Immature natural killer cell (primary cell): ENCODE results near the gene PPIP5K1. TPM values are rescaled to one million over a fixed set of nuclear protein-coding genes. Genes with fewer than 3 reads are reported as not detected.
A peak's percentile ranks its signal among the peaks of the same experiment; 100 is the strongest.

Experiments
- DNase-seq, 3 donors: peaks; one replicate each; pipeline ENCODE4 v3.0.0; 2022; ENCODE audit warnings: mixed read lengths in 1 of 3
- H3K27ac Mint-ChIP-seq, 6 donors: one replicate each; pipeline ENCODE4 v1.8.0; 2020; ENCODE audit warnings: mixed read lengths in 6 of 6, mild to moderate bottlenecking in 5 of 6, inconsistent platforms in 4 of 6, moderate library complexity in 3 of 6
- H3K27me3 Mint-ChIP-seq, 3 donors: one replicate each; pipeline ENCODE4 v1.8.0; 2020 to 2021; ENCODE audit warnings: low read depth in 3 of 3, mild to moderate bottlenecking in 3 of 3, mixed read lengths in 3 of 3, moderate library complexity in 3 of 3, inconsistent platforms in 1 of 3
- H3K36me3 Mint-ChIP-seq, 3 donors: one replicate each; pipeline ENCODE4 v1.8.0; 2020; ENCODE audit warnings: mixed read lengths in 3 of 3, inconsistent platforms in 2 of 3, mild to moderate bottlenecking in 2 of 3
- H3K4me1 Mint-ChIP-seq, 2 donors: one replicate each; pipeline ENCODE4 v1.8.0; 2020; ENCODE audit warnings: inconsistent platforms in 2 of 2, mild to moderate bottlenecking in 2 of 2, mixed read lengths in 2 of 2, moderate library complexity in 1 of 2
- H3K4me3 Mint-ChIP-seq, 5 donors: one replicate each; pipeline ENCODE4 v1.8.0; 2020; ENCODE audit warnings: mild to moderate bottlenecking in 5 of 5, mixed read lengths in 5 of 5, inconsistent platforms in 3 of 5, moderate library complexity in 3 of 5
- H3K9me3 Mint-ChIP-seq, 6 donors: one replicate each; pipeline ENCODE4 v1.8.0; 2020; ENCODE audit warnings: mild to moderate bottlenecking in 6 of 6, mixed read lengths in 6 of 6, inconsistent platforms in 4 of 6, moderate library complexity in 3 of 6
- polyA plus RNA-seq, 3 donors: library from polyadenylated mRNA; unstranded; fragments of 300-500 nt; fragmentation: Illumina TruSeq; gene quantifications; one replicate each; pipeline ENCODE4 v1.2.3, GENCODE V29; 2021

PPIP5K1 gene
- polyA plus RNA-seq, 3 donors from 2014 or later: 4.9 to 7.5 (median 7.1) TPM

DNA sequence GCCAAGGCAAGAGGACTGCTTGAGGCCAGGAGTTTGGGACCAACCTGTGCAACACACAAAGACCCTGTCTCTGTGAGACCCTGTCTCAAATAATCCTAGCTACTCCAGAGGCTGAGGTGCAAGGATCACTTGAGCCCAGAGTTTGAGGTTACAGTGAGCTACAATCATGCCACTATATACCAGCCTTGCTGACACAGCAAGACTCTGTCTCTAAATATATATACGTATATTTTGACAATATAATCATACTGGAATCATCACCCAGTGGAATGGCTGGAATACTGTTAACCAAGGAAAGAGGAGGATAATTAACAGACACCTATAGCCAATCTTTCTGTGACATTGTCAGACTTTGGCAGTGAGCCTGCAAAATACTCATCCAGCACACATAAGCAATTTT, 81.6 kb downstream of the PPIP5K1 start:
- Mint-ChIP-seq H3K27ac (peak overlapping the region in 1 of 6 donors; percentile 26), H3K36me3 (no peaks in the 10 kb centered on the region), H3K4me1 (peaks cover 18 to 20% of the 10 kb centered on the region in 2 donors), H3K4me3 (no peak overlapping the region), H3K27me3 (peaks cover 15 to 17% (median 15%) of the 10 kb centered on the region in 3 donors), H3K9me3 (no peaks in the 10 kb centered on the region)
- DNase-seq: no peak

- Mint-ChIP-seq H3K9me3 (no peaks in the 10 kb centered on the region), H3K27me3 (peaks cover 5 to 7% (median 6%) of the 10 kb centered on the region in 3 donors), H3K27ac (no peak overlapping the region), H3K36me3 (no peaks in the 10 kb centered on the region), H3K4me3 (no peak overlapping the region), H3K4me1 (peaks cover 10 to 11% of the 10 kb centered on the region in 2 donors)
- DNase-seq: no peak
Observed at GRCh38 chr15:43505738-43506137, 84.3 kb downstream of the PPIP5K1 start.

- Mint-ChIP-seq H3K9me3 (peaks cover 0 to 2% (median 0%) of the 10 kb centered on the region in 6 donors), H3K4me1 (no peaks in the 10 kb centered on the region), H3K27me3 (peaks cover 0 to 3% (median 3%) of the 10 kb centered on the region in 3 donors), H3K36me3 (no peaks in the 10 kb centered on the region), H3K27ac (no peak overlapping the region), H3K4me3 (no peak overlapping the region)
- DNase-seq: no peak
Observed at GRCh38 chr15:43499635-43500034, 90.4 kb downstream of the PPIP5K1 start.

- no peak for DNase-seq
- H3K9me3 Mint-ChIP-seq: peaks cover 0 to 2% (median 0%) of the 10 kb centered on the region in 6 donors
- no peak overlapping the region for H3K4me3 Mint-ChIP-seq
- peaks cover 0 to 3% (median 3%) of the 10 kb centered on the region in 3 donors for H3K27me3 Mint-ChIP-seq
- H3K27ac Mint-ChIP-seq: no peak overlapping the region
- H3K36me3 Mint-ChIP-seq: no peaks in the 10 kb centered on the region
- peaks cover 0 to under 1% of the 10 kb centered on the region in 2 donors for H3K4me1 Mint-ChIP-seq
Observed at GRCh38 chr15:43498990-43499389, 91.0 kb downstream of the PPIP5K1 start.

- Mint-ChIP-seq H3K4me1 (peaks cover 23 to 32% of the 10 kb centered on the region in 2 donors), H3K36me3 (no peaks in the 10 kb centered on the region), H3K27me3 (peaks cover 6 to 7% (median 6%) of the 10 kb centered on the region in 3 donors), H3K27ac (peak overlapping the region; percentile 91 to 95 (median 94)), H3K9me3 (no peaks in the 10 kb centered on the region), H3K4me3 (peak overlapping the region; percentile 91 to 99 (median 93))
- DNase-seq: no peak
Observed at GRCh38 chr15:43493703-43494472, 96.1 kb downstream of the PPIP5K1 start.

- H3K27me3 Mint-ChIP-seq: peaks cover 6 to 7% (median 6%) of the 10 kb centered on the region in 3 donors
- H3K4me1 Mint-ChIP-seq: peaks cover 24 to 38% of the 10 kb centered on the region in 2 donors
Observed at GRCh38 chr15:43492673-43493601, 97.1 kb downstream of the PPIP5K1 start, which contains the start of gene TP53BP1. Gene TP53BP1, minus strand, starts transcription at chr15:43493156. Its CDS starts 113 bp downstream, at chr15:43493043.

GRCh38 chr15:43492266-43492665, 97.7 kb downstream of the PPIP5K1 start:
- no peak for DNase-seq
- no peaks in the 10 kb centered on the region for H3K9me3 Mint-ChIP-seq
- H3K4me3 Mint-ChIP-seq: peak overlapping the region; percentile 91 to 99 (median 93)

More at GRCh38 chr15:43492673-43493601, 97.1 kb downstream of the PPIP5K1 start, which contains the start of gene TP53BP1:
- H3K4me3 Mint-ChIP-seq: peak within 1 kb of the TSS; percentile 91 to 99 (median 93)
- H3K36me3 Mint-ChIP-seq: peaks cover 0 to 4% (median 0%) of the 10 kb centered on the region in 3 donors
- H3K27ac Mint-ChIP-seq: peak within 1 kb of the TSS; percentile 91 to 95 (median 94)
- no peaks in the 10 kb centered on the region for H3K9me3 Mint-ChIP-seq
- peak; percentile 92 to 94 (median 93) for DNase-seq

GRCh38 chr15:43489191-43489590, 100.8 kb downstream of the PPIP5K1 start:
- H3K4me1 Mint-ChIP-seq: peaks cover 24 to 38% of the 10 kb centered on the region in 2 donors
- DNase-seq: no peak
- no peak overlapping the region for H3K4me3 Mint-ChIP-seq
- H3K27me3 Mint-ChIP-seq: peaks cover 4 to 6% (median 6%) of the 10 kb centered on the region in 3 donors
- peaks cover 0 to 16% (median 0%) of the 10 kb centered on the region in 3 donors for H3K36me3 Mint-ChIP-seq
- H3K27ac Mint-ChIP-seq: peak overlapping the region in 3 of 6 donors; percentile 4 to 29 (median 15)
- no peaks in the 10 kb centered on the region for H3K9me3 Mint-ChIP-seq

More at GRCh38 chr15:43492266-43492665, 97.7 kb downstream of the PPIP5K1 start:
- H3K27me3 Mint-ChIP-seq: peaks cover 4 to 7% (median 6%) of the 10 kb centered on the region in 3 donors
- H3K36me3 Mint-ChIP-seq: peaks cover 0 to 5% (median 0%) of the 10 kb centered on the region in 3 donors
- peaks cover 24 to 38% of the 10 kb centered on the region in 2 donors for H3K4me1 Mint-ChIP-seq
- H3K27ac Mint-ChIP-seq: peak overlapping the region; percentile 91 to 95 (median 94)

- no peak overlapping the region for H3K4me3 Mint-ChIP-seq
- peaks cover 4 to 6% (median 6%) of the 10 kb centered on the region in 3 donors for H3K27me3 Mint-ChIP-seq
- peak overlapping the region in 2 of 6 donors; percentile 4 to 29 for H3K27ac Mint-ChIP-seq
- no peaks in the 10 kb centered on the region for H3K9me3 Mint-ChIP-seq
- H3K4me1 Mint-ChIP-seq: peaks cover 24 to 36% of the 10 kb centered on the region in 2 donors
- H3K36me3 Mint-ChIP-seq: peaks cover 0 to 20% (median 0%) of the 10 kb centered on the region in 3 donors
- DNase-seq: no peak
Observed at GRCh38 chr15:43488790-43489189, 101.2 kb downstream of the PPIP5K1 start.

DNA sequence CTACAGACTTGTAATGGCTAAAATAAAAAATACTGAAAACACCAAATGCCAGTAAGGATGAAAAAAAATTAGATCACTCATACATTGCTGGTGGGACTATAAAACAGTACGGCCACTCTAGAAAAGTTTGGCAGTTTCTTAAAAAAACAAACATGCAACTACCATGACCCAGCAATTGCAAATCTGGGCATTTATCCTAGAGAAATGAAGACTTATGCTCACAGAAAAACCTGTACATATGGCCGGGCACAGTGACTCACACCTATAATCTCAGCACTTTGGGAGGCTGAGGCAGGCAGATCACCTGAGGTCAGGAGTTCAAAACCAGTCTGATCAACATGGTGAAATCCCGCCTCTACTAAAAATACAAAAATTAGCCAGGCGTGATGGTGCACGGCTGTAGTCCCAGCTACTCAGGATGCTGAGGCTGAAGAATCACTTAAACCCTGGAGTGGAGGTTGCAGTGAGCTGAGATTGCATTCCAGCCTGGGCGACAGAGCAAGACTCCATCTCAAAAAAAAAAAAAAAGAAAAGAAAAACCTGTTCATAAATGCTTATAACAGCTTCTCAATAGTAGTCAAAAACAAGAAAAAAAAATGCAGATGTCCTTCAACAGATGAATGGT, 102.6 kb downstream of the PPIP5K1 start:
- DNase-seq: no peak
- no peaks in the 10 kb centered on the region for H3K9me3 Mint-ChIP-seq
- H3K4me3 Mint-ChIP-seq: no peak overlapping the region
- peaks cover 13 to 23% of the 10 kb centered on the region in 2 donors for H3K4me1 Mint-ChIP-seq
- H3K27me3 Mint-ChIP-seq: peaks cover 0 to 1% (median 0%) of the 10 kb centered on the region in 3 donors
- H3K27ac Mint-ChIP-seq: peak overlapping the region in 1 of 6 donors; percentile 2
- H3K36me3 Mint-ChIP-seq: peaks cover 0 to 24% (median 0%) of the 10 kb centered on the region in 3 donors

- Mint-ChIP-seq H3K9me3 (no peaks in the 10 kb centered on the region), H3K27ac (no peak overlapping the region), H3K4me1 (peaks cover 4 to 11% of the 10 kb centered on the region in 2 donors), H3K4me3 (no peak overlapping the region), H3K27me3 (peaks cover 0 to 1% (median 0%) of the 10 kb centered on the region in 3 donors), H3K36me3 (peaks cover 3 to 28% (median 3%) of the 10 kb centered on the region in 3 donors)
- DNase-seq: no peak
Observed at GRCh38 chr15:43484455-43484854, 105.6 kb downstream of the PPIP5K1 start.
